Hepatocyte (in vitro differentiated cells): ENCODE measurements around the gene NXT1.

ENCODE experiments used
- EZH2 ChIP-seq: fragments of 200-600 bp; sonication (generic); IDR thresholded peaks from 2 replicates; pipeline ENCODE4 v1.6.1; 2016; ENCODE audit warnings: antibody characterized with exemption, mild to moderate bottlenecking, borderline replicate concordance
- EZH2phosphoT487 ChIP-seq: fragments of 200-600 bp; sonication (generic); IDR thresholded peaks from one replicate; pipeline ENCODE4 v1.6.1; 2018; ENCODE audit warnings: antibody characterized with exemption, mild to moderate bottlenecking, low read depth, moderate library complexity; ENCODE audit not compliant: unreplicated experiment, severe bottlenecking
- TF ChIP-seq, protein P1 (sequence below): fragments of 200-600 bp; sonication (generic); IDR thresholded peaks from 2 replicates; pipeline ENCODE4 v1.5.1; 2016; ENCODE audit warnings: antibody characterized with exemption, mild to moderate bottlenecking; ENCODE audit not compliant: poor library complexity

DNA sequence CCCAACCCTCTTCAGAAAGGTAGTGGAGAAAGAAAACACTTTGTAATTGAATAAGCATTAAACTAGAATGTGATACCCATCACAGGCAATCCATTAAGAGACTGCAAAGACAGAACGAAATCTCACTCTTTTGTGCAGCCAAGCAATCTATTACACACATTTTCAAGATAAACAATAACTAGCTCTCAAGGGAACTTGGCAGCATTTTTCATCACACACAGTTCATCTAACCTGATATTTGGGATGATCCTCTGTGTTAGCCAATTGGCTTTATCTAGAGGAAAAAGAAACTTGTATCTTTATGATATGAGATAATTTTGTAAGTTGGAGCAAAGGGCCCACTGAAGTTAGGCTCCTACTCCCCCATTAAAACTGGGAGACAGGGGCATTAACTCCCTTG is 9.9 kb downstream of the NXT1 start:
- TF ChIP-seq, protein P1, sequence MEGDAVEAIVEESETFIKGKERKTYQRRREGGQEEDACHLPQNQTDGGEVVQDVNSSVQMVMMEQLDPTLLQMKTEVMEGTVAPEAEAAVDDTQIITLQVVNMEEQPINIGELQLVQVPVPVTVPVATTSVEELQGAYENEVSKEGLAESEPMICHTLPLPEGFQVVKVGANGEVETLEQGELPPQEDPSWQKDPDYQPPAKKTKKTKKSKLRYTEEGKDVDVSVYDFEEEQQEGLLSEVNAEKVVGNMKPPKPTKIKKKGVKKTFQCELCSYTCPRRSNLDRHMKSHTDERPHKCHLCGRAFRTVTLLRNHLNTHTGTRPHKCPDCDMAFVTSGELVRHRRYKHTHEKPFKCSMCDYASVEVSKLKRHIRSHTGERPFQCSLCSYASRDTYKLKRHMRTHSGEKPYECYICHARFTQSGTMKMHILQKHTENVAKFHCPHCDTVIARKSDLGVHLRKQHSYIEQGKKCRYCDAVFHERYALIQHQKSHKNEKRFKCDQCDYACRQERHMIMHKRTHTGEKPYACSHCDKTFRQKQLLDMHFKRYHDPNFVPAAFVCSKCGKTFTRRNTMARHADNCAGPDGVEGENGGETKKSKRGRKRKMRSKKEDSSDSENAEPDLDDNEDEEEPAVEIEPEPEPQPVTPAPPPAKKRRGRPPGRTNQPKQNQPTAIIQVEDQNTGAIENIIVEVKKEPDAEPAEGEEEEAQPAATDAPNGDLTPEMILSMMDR, result no peak
- TF ChIP-seq EZH2phosphoT487 (no peak), EZH2 (no peak)
